Spleen (tissue), 7 donors: ENCODE measurements around the gene SEPSECS.

Experiments used
- CTCF ChIP-seq, 11 experiments: fragments of 200-600 bp in 7 of 11; fragments of 450-650 bp in 4 of 11; sonication (generic) in 4 of 11; IDR thresholded peaks in 8 of 11; conservative IDR thresholded peaks in 3 of 11; 1 replicate in 7 of 11; 2 replicates in 4 of 11; pipeline versions ENCODE4 v1.4.0 to v1.8.0; 2016 to 2021; ENCODE audit warnings: antibody characterized with exemption in 11 of 11, inconsistent platforms in 4 of 11, mild to moderate bottlenecking in 1 of 11
- POLR2A ChIP-seq, 3 donors: fragments of 450-650 bp; IDR thresholded peaks; one replicate each; pipeline ENCODE4 v1.5.1; 2017; ENCODE audit warnings: antibody characterized with exemption in 3 of 3, mild to moderate bottlenecking in 1 of 3
- POLR2AphosphoS5 ChIP-seq, 3 donors: sonication (generic); formaldehyde crosslinking; IDR thresholded peaks; one replicate each; pipeline ENCODE4 v1.5.1; 2017; ENCODE audit warnings: antibody characterized with exemption in 3 of 3
- donor health status: DM: no; HTN: no; CAD: no; lungs with moderate emphysema.
- donor health status: DM: no; HTN: no; CAD: no.
- donor health status: DM: no; HTN: no; CAD: no.

DNA sequence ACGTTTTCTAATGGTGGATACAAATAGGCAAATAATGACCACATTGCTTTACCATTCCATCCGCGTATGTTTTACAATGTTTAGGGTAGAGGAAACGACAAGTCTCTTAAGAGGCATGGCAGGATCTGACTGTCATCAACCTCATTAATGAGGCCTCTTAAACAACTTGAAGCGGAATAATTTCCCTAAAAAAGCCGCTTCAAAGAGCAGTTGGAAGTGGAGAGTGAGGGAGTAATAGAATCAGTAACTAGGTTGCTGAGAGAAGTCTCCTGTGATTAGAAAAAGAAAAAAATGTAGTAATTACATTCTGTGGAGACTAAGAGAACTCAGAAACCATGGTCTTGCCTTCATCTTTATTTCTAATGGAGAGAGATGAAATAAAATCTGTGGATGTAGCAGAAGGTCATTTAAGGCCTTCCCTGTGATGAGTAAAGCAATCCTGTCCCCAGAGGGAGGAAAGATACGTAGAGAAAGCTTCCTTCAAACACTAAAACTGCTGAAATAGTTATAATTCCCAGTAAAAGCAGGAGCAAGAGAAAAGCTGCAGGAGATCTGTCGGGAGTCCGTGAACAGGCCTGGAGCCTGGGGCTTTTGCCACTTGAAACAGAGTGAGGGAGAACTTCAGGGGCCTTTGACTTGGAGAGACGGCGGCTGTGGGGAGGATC, 11.1 kb upstream of the SEPSECS start:
- TF ChIP-seq CTCF (IDR thresholded peaks at IDR 0.05 in 8 of 11, conservative IDR thresholded peaks at IDR 0.05 in 3 of 11) (no peak), POLR2A (IDR thresholded peaks at IDR 0.05) (no peak), POLR2AphosphoS5 (IDR thresholded peaks at IDR 0.05) (no peak)
